CD4-positive, alpha-beta T cell treated with Interleukin-6 at 100 ng/mL for 8 hours (primary cell): Measurements from ENCODE around the gene EFCAB14.
"Not testable (repeated sequence)": the region's sequence is repeated elsewhere in the genome, so short reads cannot be mapped to it uniquely, and the experiment has no call there.

Experiments used
- DNase-seq: peaks from one replicate; pipeline ENCODE4 v3.0.0-alpha.2; 2020; ENCODE audit warnings: mixed read lengths, low spot score

Gene EFCAB14

GRCh38 chr1:46723901-46724300, 5.0 kb upstream of the EFCAB14 start:
- no peak for DNase-seq

GRCh38 chr1:46721686-46722205, 2.8 kb upstream of the EFCAB14 start:
- no peak for DNase-seq

- DNase-seq = no peak
These were observed 2.3 kb upstream of the EFCAB14 start for GRCh38 chr1:46721204-46721603.

GRCh38 chr1:46720319-46720718, 1.4 kb upstream of the EFCAB14 start:
- DNase-seq = not testable (repeated sequence)

GRCh38 chr1:46719689-46720088, 775 bp upstream of the EFCAB14 start:
- DNase-seq = no peak

- no peak for DNase-seq
These were observed 581 bp downstream of the EFCAB14 start for GRCh38 chr1:46718340-46718726.

GRCh38 chr1:46717654-46718053, 1.3 kb downstream of the EFCAB14 start:
- no peak for DNase-seq

- DNase-seq = no peak
These were observed 3.9 kb downstream of the EFCAB14 start for GRCh38 chr1:46714976-46715375.

- no peak for DNase-seq
These were observed 10.8 kb downstream of the EFCAB14 start for GRCh38 chr1:46708121-46708520.

- no peak for DNase-seq
These were observed 13.5 kb downstream of the EFCAB14 start for GRCh38 chr1:46705408-46705807.

- DNase-seq = no peak
These were observed 14.8 kb downstream of the EFCAB14 start for GRCh38 chr1:46703927-46704641.

- no peak for DNase-seq
These were observed 19.2 kb downstream of the EFCAB14 start for GRCh38 chr1:46699666-46700065.

GRCh38 chr1:46697053-46697452, 21.9 kb downstream of the EFCAB14 start:
- no peak for DNase-seq

GRCh38 chr1:46694676-46695075, 24.2 kb downstream of the EFCAB14 start:
- not testable (repeated sequence) for DNase-seq

GRCh38 chr1:46692811-46693770, 25.8 kb downstream of the EFCAB14 start:
- DNase-seq = no peak

- DNase-seq = no peak
These were observed 26.7 kb downstream of the EFCAB14 start for GRCh38 chr1:46691997-46692790.

- DNase-seq = no peak
These were observed 27.9 kb downstream of the EFCAB14 start for GRCh38 chr1:46690931-46691421.

GRCh38 chr1:46689897-46690296, 29.0 kb downstream of the EFCAB14 start:
- no peak for DNase-seq

- no peak for DNase-seq
These were observed 29.6 kb downstream of the EFCAB14 start for GRCh38 chr1:46689356-46689755.

- no peak for DNase-seq
These were observed 30.9 kb downstream of the EFCAB14 start for GRCh38 chr1:46687921-46688509.

- DNase-seq = no peak
These were observed 31.7 kb downstream of the EFCAB14 start for GRCh38 chr1:46687093-46687659.
